Measurements from ENCODE around the gene ENSA.
A peak's percentile ranks its signal among the peaks of the same experiment; 100 is the strongest.
"Not testable (repeated sequence)": the region's sequence is repeated elsewhere in the genome, so short reads cannot be mapped to it uniquely, and the experiment has no call there.

Gene ENSA

GRCh38 chr1:150621497-150622302 is 7.7 kb downstream of the ENSA start:
- peak; percentile 56 for DNase-seq

GRCh38 chr1:150620919-150621318 is 8.5 kb downstream of the ENSA start:
- DNase-seq, result no peak

GRCh38 chr1:150619576-150620509 is 9.6 kb downstream of the ENSA start:
- peak; percentile 73 for DNase-seq

GRCh38 chr1:150615346-150616201 is 13.8 kb downstream of the ENSA start:
- peak; percentile 10 for DNase-seq

- peak; percentile 81 for DNase-seq
These were observed 16.1 kb downstream of the ENSA start for GRCh38 chr1:150613061-150613920.

- no peak for DNase-seq
These were observed 17.4 kb downstream of the ENSA start for GRCh38 chr1:150612014-150612345.

GRCh38 chr1:150610576-150610975 is 18.8 kb downstream of the ENSA start:
- no peak for DNase-seq

GRCh38 chr1:150609732-150610131 is 19.7 kb downstream of the ENSA start:
- no peak for DNase-seq

GRCh38 chr1:150606463-150607142 is 22.8 kb downstream of the ENSA start:
- DNase-seq, result no peak

- DNase-seq, result not testable (repeated sequence)
These were observed 24.0 kb downstream of the ENSA start for GRCh38 chr1:150605451-150605731.

GRCh38 chr1:150604226-150604588 is 25.2 kb downstream of the ENSA start:
- no peak for DNase-seq

- no peak for DNase-seq
These were observed 25.7 kb downstream of the ENSA start for GRCh38 chr1:150603711-150604110.

GRCh38 chr1:150602372-150602771 is 27.0 kb downstream of the ENSA start:
- DNase-seq, result not testable (repeated sequence)

GRCh38 chr1:150601540-150601939 is 27.9 kb downstream of the ENSA start:
- no peak for DNase-seq

- not testable (repeated sequence) for DNase-seq
These were observed 31.1 kb downstream of the ENSA start for GRCh38 chr1:150598346-150598745.

GRCh38 chr1:150596976-150597375 is 32.4 kb downstream of the ENSA start:
- no peak for DNase-seq

GRCh38 chr1:150596095-150596892 is 33.1 kb downstream of the ENSA start:
- no peak for DNase-seq

- peak; percentile 54 for DNase-seq
These were observed 47.0 kb downstream of the ENSA start for GRCh38 chr1:150582371-150582770.

GRCh38 chr1:150581962-150582361 is 47.5 kb downstream of the ENSA start:
- not testable (repeated sequence) for DNase-seq

- not testable (repeated sequence) for DNase-seq
These were observed 48.0 kb downstream of the ENSA start for GRCh38 chr1:150581437-150581836.

GRCh38 chr1:150580966-150581365 is 48.4 kb downstream of the ENSA start:
- not testable (repeated sequence) for DNase-seq

Measured in fibroblast of skin of right quadriceps (primary cell).